GM15510 (cell line): ENCODE results near the gene SKAP1.
A peak's percentile ranks its signal among the peaks of the same experiment; 100 is the strongest.

Source experiments
- POLR2A ChIP-seq: IDR thresholded peaks from 3 replicates; pipeline ENCODE4 v1.6.1; 2011; ENCODE audit warnings: borderline replicate concordance; ENCODE audit not compliant: insufficient read length; ENCODE audit errors: extremely low read depth

SKAP1 gene

DNA sequence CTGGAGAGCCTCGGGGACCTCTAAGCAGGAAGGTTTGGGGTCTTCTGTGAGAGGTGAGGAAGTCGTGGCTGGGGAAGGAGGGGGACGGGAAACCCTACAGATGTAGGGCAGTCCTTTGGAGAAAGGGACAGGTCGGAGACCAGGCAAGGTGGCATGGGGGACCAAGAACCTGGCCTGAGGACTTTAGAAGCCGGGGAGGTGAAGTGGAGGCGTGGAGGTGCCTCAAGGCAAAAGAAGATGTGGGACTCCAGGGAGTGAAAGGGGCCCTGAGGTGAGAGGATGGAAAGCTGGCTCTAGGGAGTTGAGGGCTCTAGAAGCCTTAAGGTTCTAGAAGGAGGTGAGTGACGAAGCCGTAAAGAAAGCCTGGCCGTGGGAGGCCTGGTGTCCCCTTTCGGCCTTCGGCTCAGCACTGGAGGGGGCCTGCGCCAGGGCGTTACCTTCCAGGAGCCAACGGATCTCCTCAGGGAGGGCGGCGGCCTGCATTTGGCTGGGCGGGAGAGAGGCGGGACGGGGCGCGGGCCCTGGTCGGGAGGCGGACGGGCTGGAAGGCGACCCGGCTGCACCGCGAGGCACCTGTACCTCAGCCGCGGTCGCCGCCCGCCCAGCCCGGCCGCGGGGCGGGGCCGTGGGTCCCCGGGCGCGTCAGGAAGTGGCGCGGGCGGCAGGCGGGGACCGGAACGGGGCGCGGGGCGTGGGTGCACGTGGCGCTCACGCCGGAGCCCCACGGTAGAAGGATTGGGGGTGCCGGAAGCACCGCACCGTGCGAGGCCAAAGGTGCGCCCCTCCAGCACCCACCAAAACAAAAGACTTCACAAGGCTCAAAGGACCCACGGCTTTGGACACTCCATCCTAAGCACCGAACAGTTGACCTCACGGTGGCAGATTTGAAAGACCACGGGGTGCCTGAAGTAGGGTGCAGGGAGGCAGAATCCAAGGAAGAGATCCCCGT is at the start of gene SKAP1:
Gene SKAP1, minus strand, starts transcription at position 577 of the 949 bp plus-strand sequence.
- TF ChIP-seq POLR2A = peak; percentile 72

DNA sequence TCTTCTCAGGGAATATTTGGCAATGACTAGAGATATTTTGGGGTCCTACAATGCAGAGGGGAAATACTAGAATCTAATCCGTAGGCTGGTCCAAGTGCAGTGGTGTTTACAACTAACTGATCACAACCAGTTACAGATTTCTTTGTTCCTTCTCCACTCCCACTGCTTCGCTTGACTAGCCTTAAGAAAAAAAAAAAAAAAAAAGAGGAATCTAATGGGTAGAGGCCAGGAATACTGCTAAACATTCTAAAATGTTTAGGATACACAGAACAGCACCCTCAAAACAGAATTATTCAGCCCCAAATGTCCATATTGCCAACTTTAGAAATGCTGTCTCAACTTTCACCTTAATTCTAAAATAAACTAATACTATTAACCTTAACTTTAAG is 49.0 kb upstream of the SKAP1 start:
- TF ChIP-seq POLR2A = no peak

DNA sequence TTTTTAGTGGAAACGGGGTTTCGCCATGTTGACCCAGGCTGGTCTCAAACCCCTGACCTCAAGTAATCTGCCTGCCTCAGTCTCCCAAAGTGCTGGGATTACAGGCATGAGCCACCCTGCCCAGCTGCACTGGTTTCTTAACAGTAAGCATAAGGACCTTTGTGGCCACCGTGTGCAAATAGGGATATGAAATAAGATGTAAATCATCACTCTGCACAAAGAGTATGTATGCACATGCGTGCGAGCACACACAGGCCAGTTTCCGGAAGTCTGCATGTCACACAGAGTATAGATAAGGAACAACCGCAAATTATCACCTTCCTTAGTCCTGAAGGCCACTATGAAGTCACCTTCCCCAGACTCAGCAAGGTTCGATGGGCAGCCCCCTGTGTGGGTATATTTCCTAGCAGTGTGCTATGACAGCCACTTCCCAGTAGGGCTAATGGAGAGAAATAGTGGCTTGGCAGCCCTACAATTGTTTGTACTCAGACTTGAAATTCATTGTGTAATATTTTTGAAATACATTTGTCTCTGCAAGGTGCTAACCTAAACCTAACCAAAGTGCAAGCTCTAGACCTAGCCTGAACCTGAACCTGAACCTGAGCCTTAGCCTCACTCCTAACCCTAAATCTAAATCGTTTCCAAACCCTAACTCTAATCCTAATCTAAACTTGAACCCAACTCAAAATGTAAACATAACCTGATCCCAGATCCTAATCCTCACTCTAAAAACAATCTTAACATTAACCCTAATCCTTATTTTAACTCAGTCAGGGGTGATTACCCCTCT is 48.4 kb upstream of the SKAP1 start:
- TF ChIP-seq POLR2A = peak; percentile 13

DNA sequence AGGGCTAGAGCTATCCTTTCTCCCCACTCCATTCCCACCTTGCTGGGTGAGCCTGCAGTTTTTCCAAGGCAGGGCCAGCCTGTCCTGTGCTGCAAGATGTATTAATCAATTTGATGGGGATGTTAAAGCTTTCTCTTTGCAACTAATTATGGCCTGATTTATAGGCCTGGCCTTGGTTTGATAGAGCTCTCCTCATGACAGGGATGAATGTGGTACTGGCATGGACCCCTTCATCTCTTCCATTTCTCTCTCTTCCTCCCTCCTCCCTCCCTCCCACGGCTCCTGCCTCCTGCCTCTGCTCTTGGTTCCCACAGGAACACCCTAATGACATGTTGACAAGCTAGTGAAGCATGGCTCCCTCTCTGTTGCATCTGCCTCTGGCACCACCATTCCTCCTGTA is 47.2 kb upstream of the SKAP1 start:
- TF ChIP-seq POLR2A = no peak

DNA sequence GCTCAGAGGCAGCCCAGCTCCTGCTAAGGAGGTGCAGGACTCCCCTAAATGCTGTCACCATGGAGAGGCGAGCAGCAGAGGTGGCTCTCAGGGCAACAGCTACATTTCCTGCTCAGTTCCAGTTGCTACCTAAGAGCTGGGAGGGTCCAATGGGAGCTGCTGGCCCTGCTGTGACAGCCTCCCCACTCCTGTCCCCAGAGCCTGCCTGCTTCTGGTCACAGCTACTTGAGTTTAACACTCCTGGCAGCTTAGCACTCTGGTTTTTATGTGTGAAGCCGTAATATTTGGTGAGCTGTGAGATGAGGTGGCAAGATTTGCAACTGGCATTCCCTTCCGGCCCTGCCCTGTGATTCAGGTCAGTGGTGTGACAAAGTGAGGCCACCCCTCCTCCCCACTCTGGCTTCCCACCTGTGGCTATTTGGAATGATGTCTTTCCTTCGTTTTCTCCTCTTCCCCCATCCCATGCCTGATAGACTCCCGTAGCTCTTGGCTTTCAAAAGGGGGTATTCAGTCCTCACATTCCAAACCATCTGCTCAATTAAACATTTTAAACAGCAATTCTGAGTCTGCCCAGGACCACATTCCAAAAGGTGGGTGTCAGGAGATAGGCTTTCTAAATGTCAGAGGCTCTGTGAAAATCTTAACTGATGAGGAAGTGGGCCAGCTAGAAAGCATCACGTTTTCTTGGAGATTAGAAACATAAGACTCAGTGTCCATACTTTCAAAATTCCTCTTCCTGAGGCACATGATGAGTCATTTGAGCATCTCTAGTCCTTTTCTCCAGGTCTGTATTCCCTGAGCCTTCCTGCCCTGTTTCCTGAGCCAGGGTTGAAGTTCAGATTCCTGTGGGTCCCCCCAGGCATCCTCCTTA is 42.6 kb upstream of the SKAP1 start:
- no peak for TF ChIP-seq POLR2A

DNA sequence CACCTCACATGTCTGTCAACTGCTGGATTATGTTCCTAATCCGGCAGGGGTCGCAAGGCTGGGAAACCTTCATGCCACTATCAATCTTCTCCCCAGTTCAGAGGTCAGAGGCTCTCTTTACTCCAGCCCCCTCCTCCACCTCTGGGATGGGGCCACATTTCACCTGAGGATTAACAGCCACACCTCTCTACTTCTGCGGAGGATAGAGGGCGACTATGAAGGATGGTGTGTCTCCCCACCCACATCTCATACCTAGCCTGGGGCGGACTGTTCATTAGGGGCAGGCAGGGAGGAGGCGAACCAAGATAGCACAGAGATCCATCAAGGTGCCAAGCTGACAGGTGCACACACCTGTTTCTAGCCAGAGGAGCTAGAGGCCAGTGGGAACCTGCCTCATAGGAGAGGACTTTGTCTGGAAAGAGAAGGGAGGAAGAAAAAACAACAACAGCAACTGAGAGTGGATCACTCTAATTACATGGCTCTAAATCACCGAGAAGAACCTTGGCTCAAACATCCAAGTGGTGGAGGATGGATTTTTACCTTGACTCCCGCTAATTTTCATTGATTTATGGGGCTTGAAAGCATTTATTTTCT is 41.9 kb upstream of the SKAP1 start:
- no peak for TF ChIP-seq POLR2A

DNA sequence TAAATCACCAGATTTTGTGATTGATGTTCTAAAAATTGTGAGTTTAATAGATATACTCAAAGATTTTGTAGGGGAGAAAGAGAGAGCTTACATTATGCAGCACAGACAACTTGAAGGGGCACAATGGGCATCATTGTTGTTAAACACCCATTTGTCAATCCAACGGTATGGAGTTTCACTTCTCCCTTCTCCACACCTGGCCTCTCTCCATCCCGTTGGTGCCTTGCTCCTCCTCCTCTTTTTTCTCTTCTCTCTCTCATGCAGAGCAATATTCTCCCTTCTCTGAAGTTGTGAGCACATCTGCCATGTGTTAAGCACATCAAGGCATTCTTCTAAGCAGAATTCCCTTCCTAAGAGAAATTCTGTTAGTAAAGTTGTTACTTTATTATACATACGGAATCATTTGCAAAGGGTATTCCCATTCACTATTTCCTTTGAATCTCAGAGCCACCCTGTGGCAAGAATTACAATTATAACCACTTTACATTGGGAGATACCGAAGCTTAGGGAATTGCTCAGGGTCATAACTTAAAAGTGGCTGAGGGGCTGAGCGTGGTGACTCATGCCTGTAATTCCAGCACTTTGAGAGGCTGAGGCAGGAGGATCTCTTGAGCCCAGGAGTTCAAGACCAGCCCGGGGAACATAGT is 40.5 kb upstream of the SKAP1 start:
- no peak for TF ChIP-seq POLR2A

DNA sequence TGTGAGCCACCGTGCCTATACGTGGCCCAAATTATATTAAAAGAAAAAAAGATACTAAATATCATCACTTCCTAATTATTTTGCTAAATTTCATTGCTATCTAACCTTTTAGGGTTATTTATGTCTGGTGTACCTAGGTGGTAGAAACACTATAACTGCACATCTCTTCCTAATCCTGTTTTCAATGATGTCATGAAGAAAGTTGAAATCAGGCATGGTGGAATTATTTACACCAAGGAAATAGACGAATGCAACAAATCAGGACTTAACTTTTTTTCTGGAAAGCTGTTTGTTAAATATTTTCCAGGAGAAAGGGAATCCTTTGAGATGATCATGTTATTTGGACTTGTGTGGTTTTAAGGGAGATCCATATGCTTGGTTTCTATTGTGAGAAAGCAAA is 39.2 kb upstream of the SKAP1 start:
- no peak for TF ChIP-seq POLR2A

DNA sequence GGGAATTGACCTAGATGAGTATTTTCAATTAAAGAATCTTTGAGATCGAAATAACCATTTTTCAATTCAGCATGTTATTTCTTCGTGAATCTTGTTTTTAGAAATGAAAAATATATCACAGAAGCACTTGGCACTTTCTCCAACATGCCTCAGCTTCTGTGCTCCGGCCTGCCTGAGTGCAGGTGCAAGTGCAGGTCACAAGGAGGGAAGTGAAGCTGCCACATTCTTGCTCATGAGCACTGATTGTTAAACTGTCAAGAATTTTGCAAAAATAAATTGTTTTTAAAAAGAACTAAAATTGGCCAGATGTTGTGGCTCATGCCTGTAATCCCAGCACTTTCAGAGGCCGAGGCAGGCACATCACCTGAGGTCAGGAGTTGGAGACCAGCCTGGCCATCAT is 38.3 kb upstream of the SKAP1 start:
- TF ChIP-seq POLR2A = no peak

DNA sequence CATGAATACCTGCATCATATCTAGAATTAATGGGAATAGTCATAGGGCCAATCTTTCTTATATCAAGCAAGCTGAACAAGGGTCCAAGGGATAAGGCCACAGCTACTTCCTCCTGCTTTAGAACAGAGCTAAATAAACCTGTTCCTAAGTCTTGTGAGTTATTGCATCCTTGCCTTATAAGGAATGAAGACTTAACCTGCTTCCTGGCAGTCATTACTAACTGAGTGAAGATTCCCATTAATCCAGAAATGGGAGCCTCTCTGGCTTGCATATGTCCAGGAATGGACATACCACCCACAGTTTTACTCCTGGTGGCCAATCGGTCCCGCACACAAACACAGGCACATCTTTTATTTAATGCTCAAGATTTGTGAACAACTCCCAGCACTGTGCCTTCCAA is 35.9 kb upstream of the SKAP1 start:
- no peak for TF ChIP-seq POLR2A

DNA sequence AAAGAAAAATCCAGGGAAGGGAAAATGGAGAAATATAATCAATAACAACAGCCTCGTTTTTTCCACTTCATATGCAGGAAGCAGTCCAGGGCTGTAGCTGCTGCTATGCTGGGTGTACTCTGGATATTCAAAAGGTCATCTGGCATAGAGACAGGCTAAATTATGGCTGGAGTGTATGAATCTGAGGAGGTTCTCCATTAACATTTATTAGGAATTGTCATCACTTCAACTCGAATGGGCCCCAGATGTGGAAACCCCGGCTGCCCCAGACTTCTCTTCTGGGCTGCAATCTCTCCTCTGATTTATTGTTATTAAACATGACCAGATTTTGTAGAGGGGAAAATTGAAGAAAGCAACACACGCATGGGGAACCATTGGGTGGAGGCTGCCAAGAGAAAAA is 33.5 kb upstream of the SKAP1 start:
- no peak for TF ChIP-seq POLR2A

DNA sequence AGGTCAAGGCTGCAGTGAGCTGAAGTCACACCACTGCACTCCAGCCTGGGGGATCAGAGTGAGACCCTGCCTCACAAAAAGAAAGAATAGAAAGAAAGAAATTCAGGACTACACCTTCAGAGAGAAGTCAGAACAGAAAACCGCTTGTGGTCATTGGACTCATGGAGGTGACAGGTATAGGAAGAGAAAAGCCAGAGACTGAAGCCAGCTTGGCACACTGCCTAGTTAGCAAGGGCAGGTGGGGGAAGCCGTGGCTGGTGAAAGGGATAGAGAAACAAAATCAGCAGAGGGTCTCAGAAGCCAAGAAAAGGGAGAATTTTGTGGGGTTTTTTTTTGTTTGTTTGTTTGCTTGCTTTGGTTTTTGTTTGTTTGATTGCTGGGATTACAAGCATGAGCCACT is 32.9 kb upstream of the SKAP1 start:
- no peak for TF ChIP-seq POLR2A

DNA sequence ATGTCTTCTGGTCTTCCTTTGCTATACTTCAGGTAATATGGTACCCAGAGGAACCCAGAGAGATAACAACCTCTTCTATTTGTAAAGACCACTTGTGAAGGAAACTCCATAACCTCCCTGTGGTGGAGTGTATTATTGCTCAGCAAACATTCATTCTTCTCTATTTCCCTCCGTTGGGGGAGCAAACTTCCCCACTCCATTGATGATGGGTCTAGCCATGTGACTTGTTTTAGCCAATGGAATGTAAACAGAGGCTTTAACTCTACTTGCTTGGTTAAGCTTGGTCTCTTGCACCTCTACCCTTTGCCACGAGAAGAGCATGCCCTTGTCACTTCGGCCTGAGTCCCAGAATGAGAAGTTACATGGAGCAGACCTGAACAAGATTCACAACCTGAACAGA is 30.0 kb upstream of the SKAP1 start:
- TF ChIP-seq POLR2A = no peak
